GM23248 (cell line): ENCODE results near the gene LRRC28. TPM values are rescaled to one million over a fixed set of nuclear protein-coding genes. Genes with fewer than 3 reads are reported as not detected.
A peak's percentile ranks its signal among the peaks of the same experiment; 100 is the strongest.

Experiments
- DNase-seq: peaks from one replicate; pipeline ENCODE4 v3.0.0-alpha.2; 2015
- H2AFZ ChIP-seq: fragments of 200-600 bp; sonication (generic); 2 replicates; pipeline ENCODE4 v1.6.1; 2016; ENCODE audit warnings: antibody characterized with exemption
- H3F3A ChIP-seq: fragments of 200-600 bp; sonication (generic); 2 replicates; pipeline ENCODE4 v1.6.1; 2016; ENCODE audit warnings: mild to moderate bottlenecking, antibody characterized with exemption, mixed run types; ENCODE audit not compliant: insufficient read depth
- H3K27ac ChIP-seq: fragments of 200-600 bp; sonication (generic); 2 replicates; pipeline ENCODE4 v1.5.1; 2016; ENCODE audit warnings: mild to moderate bottlenecking
- H3K27me3 ChIP-seq: fragments of 200-600 bp; sonication (generic); replicated peaks from 2 replicates; pipeline ENCODE4 v1.6.1; 2016; ENCODE audit warnings: mild to moderate bottlenecking; ENCODE audit not compliant: insufficient read depth
- H3K36me3 ChIP-seq: fragments of 200-600 bp; sonication (generic); 2 replicates; pipeline ENCODE4 v1.6.1; 2016; ENCODE audit warnings: low read depth, mild to moderate bottlenecking
- H3K4me1 ChIP-seq: fragments of 200-600 bp; sonication (generic); 2 replicates; pipeline ENCODE4 v1.6.1; 2016; ENCODE audit warnings: mild to moderate bottlenecking; ENCODE audit not compliant: insufficient read depth
- H3K4me2 ChIP-seq: fragments of 200-600 bp; sonication (generic); one replicate; pipeline ENCODE4 v1.6.1; 2016; ENCODE audit warnings: mild to moderate bottlenecking; ENCODE audit not compliant: unreplicated experiment
- H3K4me3 ChIP-seq: fragments of 200-600 bp; sonication (generic); 2 replicates; pipeline ENCODE4 v1.5.1; 2016; ENCODE audit warnings: mild to moderate bottlenecking
- H3K79me2 ChIP-seq: fragments of 200-600 bp; sonication (generic); 2 replicates; pipeline ENCODE4 v1.6.1; 2016; ENCODE audit warnings: mild to moderate bottlenecking; ENCODE audit not compliant: insufficient read depth
- H3K9ac ChIP-seq: fragments of 200-600 bp; sonication (generic); 2 replicates; pipeline ENCODE4 v1.6.1; 2016; ENCODE audit warnings: mild to moderate bottlenecking
- H3K9me2 ChIP-seq: fragments of 200-600 bp; sonication (generic); 2 replicates; pipeline ENCODE4 v1.6.1; 2016; ENCODE audit warnings: mixed run types, mild to moderate bottlenecking, moderate library complexity; ENCODE audit not compliant: insufficient read depth
- H3K9me3 ChIP-seq: fragments of 200-600 bp; sonication (generic); one replicate; pipeline ENCODE4 v1.6.1; 2017; ENCODE audit warnings: low read depth
- H4K20me1 ChIP-seq: fragments of 200-600 bp; sonication (generic); 2 replicates; pipeline ENCODE4 v1.6.0; 2016; ENCODE audit not compliant: insufficient read depth
- EZH2 ChIP-seq: fragments of 200-600 bp; sonication (generic); IDR thresholded peaks from 2 replicates; pipeline ENCODE4 v1.6.1; 2018; ENCODE audit warnings: antibody characterized with exemption, mild to moderate bottlenecking; ENCODE audit not compliant: insufficient read depth, poor library complexity, severe bottlenecking
- EZH2phosphoT487 ChIP-seq: fragments of 200-600 bp; sonication (generic); IDR thresholded peaks from 2 replicates; pipeline ENCODE4 v1.6.1; 2018; ENCODE audit warnings: antibody characterized with exemption, moderate library complexity, mild to moderate bottlenecking, low read depth; ENCODE audit not compliant: insufficient read depth
- WGBS, 2 experiments: methylation state at CpG; one replicate each; pipeline ENCODE4 v1.1.6; 2015 to 2017; ENCODE audit warnings: low lambda C conversion rate in 2 of 2, low coverage in 1 of 2; ENCODE audit errors: missing lambda C conversion rate in 2 of 2; 5-methylcytosine and 5-hydroxymethylcytosine counted together
- in situ Hi-C: fragments of 300-500 bp; cut with MboI; formaldehyde crosslinking; loops from 2 replicates; pipeline ENCODE4 v1.15.0; 2020
- polyA plus RNA-seq: library from polyadenylated mRNA; unstranded; fragments of >200 nt; fragmentation: Nextera tagmentation; extraction: Ambion mirVana; gene quantifications from 2 replicates; pipeline ENCODE4 v1.2.1, GENCODE V29; 2016
- total RNA-seq: library from RNA; depleted of rRNA; stranded (reverse); fragments of >200 nt; shearing (Covaris generic); gene quantifications from 2 replicates; pipeline ENCODE4 v1.2.3, GENCODE V29; 2014

The LRRC28 gene
- total and polyA plus RNA-seq, 2 experiments from 2014 or later, result 18.4 to 30.8 TPM

- no peak overlapping the region for H3K4me2 ChIP-seq
These were observed 40.4 kb downstream of the LRRC28 start for GRCh38 chr15:99291643-99292042.

GRCh38 chr15:99295840-99296239, 44.6 kb downstream of the LRRC28 start:
- no peak overlapping the region for H2AFZ ChIP-seq
- no peaks in the 10 kb centered on the region for H3K79me2 ChIP-seq
- TF ChIP-seq EZH2phosphoT487, result no peak
- no peak for TF ChIP-seq EZH2
- H3K4me2 ChIP-seq, result no peak overlapping the region
- no peak overlapping the region for H3K4me3 ChIP-seq
- DNase-seq, result no peak
- H3K36me3 ChIP-seq, result 0 out of 2 replicates have a peak, but pooled peaks cover 3% of the 10 kb centered on the region
- in situ Hi-C loops, result no loop called here
- no peaks in the 10 kb centered on the region for H4K20me1 ChIP-seq
- H3K9me2 ChIP-seq, result no peaks in the 10 kb centered on the region
- H3K27me3 ChIP-seq, result no peaks in the 10 kb centered on the region
- 0 out of 2 replicates have a peak, but pooled peaks cover 7% of the 10 kb centered on the region for H3K4me1 ChIP-seq
- no peaks in the 10 kb centered on the region for H3K9me3 ChIP-seq
- no peak overlapping the region for H3K27ac ChIP-seq
- H3F3A ChIP-seq, result no peaks in the 10 kb centered on the region
- H3K9ac ChIP-seq, result no peak overlapping the region

More at GRCh38 chr15:99291643-99292042, 40.4 kb downstream of the LRRC28 start:
- H3K27ac ChIP-seq, result no peak overlapping the region
- no peak overlapping the region for H2AFZ ChIP-seq
- peaks cover 8% of the 10 kb centered on the region; the same call in 1 of the 2 replicates for H3K4me1 ChIP-seq
- no peaks in the 10 kb centered on the region for H3K27me3 ChIP-seq
- no peak overlapping the region for H3K9ac ChIP-seq
- H3K9me2 ChIP-seq, result no peaks in the 10 kb centered on the region
- no peaks in the 10 kb centered on the region for H4K20me1 ChIP-seq
- H3F3A ChIP-seq, result no peaks in the 10 kb centered on the region
- TF ChIP-seq EZH2, result no peak
- H3K36me3 ChIP-seq, result 0 out of 2 replicates have a peak, but pooled peaks cover 3% of the 10 kb centered on the region
- DNase-seq, result no peak
- no peaks in the 10 kb centered on the region for H3K79me2 ChIP-seq
- in situ Hi-C loops, result no loop called here
- H3K9me3 ChIP-seq, result no peaks in the 10 kb centered on the region
- no peak overlapping the region for H3K4me3 ChIP-seq

- Histone ChIP-seq H3K4me2 (no peak overlapping the region), H3F3A (no peaks in the 10 kb centered on the region), H3K4me1 (0 out of 2 replicates have a peak, but pooled peaks cover 7% of the 10 kb centered on the region), H3K9me3 (no peaks in the 10 kb centered on the region), H3K9me2 (no peaks in the 10 kb centered on the region), H3K4me3 (no peak overlapping the region), H4K20me1 (no peaks in the 10 kb centered on the region), H2AFZ (no peak overlapping the region), H3K27me3 (no peaks in the 10 kb centered on the region), H3K9ac (no peak overlapping the region), H3K27ac (no peak overlapping the region), H3K36me3 (no peaks in the 10 kb centered on the region), H3K79me2 (no peaks in the 10 kb centered on the region)
- 67 to 68% methylated on average over 2 of the region's 2 CpGs for WGBS, 2 experiments
- no peak for TF ChIP-seq EZH2
- TF ChIP-seq EZH2phosphoT487, result no peak
- in situ Hi-C loops, result no loop called here
- peak; percentile 13 for DNase-seq
These were observed 45.1 kb downstream of the LRRC28 start for GRCh38 chr15:99296386-99296785.

GRCh38 chr15:99303907-99304306, 52.6 kb downstream of the LRRC28 start:
- Histone ChIP-seq H3K9ac (no peak overlapping the region), H3K9me3 (no peaks in the 10 kb centered on the region), H3K9me2 (no peaks in the 10 kb centered on the region), H3K36me3 (no peaks in the 10 kb centered on the region), H2AFZ (no peak overlapping the region), H4K20me1 (no peaks in the 10 kb centered on the region), H3K27me3 (no peaks in the 10 kb centered on the region), H3K4me1 (no peaks in the 10 kb centered on the region; the same call in 1 of the 2 replicates), H3K4me3 (no peak overlapping the region), H3K79me2 (no peaks in the 10 kb centered on the region), H3K27ac (no peak overlapping the region), H3F3A (no peaks in the 10 kb centered on the region), H3K4me2 (no peak overlapping the region)
- no peak for DNase-seq
- TF ChIP-seq EZH2phosphoT487, result no peak
- no peak for TF ChIP-seq EZH2
- WGBS, 2 experiments, result 83 to 85% methylated on average over 4 of the region's 4 CpGs
- in situ Hi-C loops, result no loop called here

GRCh38 chr15:99305761-99306505, 54.7 kb downstream of the LRRC28 start:
- no peaks in the 10 kb centered on the region for H3K79me2 ChIP-seq
- no peaks in the 10 kb centered on the region for H3K27me3 ChIP-seq
- no peak overlapping the region for H2AFZ ChIP-seq
- H3K9ac ChIP-seq, result no peak overlapping the region
- H3K4me2 ChIP-seq, result no peak overlapping the region
- no peaks in the 10 kb centered on the region for H3F3A ChIP-seq
- DNase-seq, result peak; percentile 22
- H4K20me1 ChIP-seq, result no peaks in the 10 kb centered on the region
- no peaks in the 10 kb centered on the region for H3K9me2 ChIP-seq
- H3K27ac ChIP-seq, result no peak overlapping the region
- in situ Hi-C loops, result no loop called here
- no peaks in the 10 kb centered on the region for H3K36me3 ChIP-seq
- H3K4me3 ChIP-seq, result no peak overlapping the region
- WGBS, 2 experiments, result 74% methylated on average over 8 of the region's 8 CpGs
- H3K4me1 ChIP-seq, result no peaks in the 10 kb centered on the region; the same call in 1 of the 2 replicates
- H3K9me3 ChIP-seq, result no peaks in the 10 kb centered on the region
- no peak for TF ChIP-seq EZH2
- no peak for TF ChIP-seq EZH2phosphoT487
